HL-60/S4 (cell line): ENCODE measurements around the gene SOBP.
"Not testable (repeated sequence)": the region's sequence is repeated elsewhere in the genome, so short reads cannot be mapped to it uniquely, and the experiment has no call there.

Experiments used
- in situ Hi-C: fragments of 300-500 bp; cut with MboI; formaldehyde crosslinking; loops from 2 replicates; pipeline ENCODE4 v1.14.3; 2022; ENCODE audit warnings: low sequenced_read_pairs

The SOBP gene

DNA sequence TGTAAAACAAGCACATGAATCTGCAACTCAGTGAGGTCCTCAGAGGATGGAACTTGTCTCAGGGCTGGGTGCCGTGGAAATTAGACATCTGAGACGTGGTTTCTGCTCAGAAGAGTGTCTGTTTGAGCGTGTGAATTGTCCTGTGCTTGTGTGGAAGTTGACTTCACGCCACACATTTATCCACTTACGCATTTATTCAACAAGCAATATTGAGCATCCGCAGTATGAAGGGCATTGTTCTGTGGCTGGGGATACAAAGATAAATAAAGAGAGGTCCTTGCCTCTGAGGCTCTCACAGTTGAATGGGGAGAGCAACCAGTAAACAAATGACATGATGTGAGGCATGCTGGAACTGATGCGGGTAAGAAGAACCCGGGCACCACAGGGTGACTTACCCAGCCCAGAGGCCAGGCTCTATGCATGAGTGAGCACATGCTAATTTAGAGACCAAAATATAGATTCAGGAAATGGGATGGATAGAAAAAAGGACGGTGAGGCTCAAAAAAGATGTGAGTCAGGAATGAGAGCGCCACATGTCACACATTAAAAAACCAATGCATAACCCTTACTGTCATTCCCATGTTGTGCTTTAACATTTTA is 60.4 kb downstream of the SOBP start:
- in situ Hi-C loops, result no loop called here

DNA sequence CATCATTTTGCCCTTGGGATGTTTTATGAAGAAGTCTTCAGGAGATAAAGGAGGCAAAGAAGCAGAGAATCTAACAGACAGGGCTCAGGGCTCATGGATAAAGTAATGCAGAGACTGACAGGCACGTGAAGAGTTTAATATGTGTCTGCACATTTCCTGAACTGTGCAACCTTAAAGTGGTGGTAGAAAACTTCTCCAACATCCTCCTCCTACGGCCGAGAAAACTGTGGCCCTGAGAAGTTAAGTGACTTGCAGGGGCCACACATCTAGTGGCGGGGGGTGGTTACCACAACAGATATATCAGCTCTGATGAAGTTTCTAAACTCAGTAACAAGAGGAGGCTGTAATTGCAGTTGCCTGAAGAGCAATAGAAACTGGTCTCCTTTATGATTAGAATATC is 61.0 kb downstream of the SOBP start:
- in situ Hi-C loops, result no loop called here

DNA sequence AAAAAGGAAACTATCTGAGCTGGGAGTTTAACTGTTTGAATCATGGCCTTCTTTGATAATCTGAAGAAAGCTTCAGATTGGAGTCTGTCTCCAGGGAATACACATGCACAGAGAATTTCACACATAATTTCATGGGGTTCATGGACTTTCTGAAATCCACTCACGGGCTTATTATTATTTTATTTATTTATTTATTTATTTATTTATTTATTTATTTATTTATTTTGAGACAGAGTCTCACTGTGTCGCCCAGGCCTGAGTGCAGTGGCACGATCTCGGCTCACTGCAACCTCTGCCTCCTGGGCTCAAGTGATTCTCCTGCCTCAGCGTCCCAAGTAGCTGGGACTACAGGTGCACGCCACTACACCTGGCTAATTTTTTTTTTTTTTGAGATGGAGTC is 63.2 kb downstream of the SOBP start:
- in situ Hi-C loops, result not testable (repeated sequence)

DNA sequence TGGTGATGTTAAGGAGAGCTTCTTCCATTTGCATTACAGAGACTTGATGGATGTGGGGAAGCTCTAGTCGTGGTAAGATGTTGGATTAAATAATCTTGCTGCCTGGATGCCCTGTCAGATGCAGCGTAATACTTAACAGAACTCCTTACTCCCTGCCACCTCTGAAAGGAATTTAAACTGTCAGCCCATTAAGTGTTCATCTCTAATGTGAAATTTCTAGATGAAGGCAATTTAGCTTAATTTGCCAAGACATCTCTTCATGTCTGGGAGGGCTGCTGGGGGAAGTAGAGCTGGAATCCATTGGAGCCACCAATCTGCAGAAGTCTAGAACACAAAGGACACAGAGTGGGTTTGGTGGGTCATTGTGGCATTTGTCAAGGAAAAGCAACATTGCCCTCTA is 64.4 kb downstream of the SOBP start:
- in situ Hi-C loops, result no loop called here

DNA sequence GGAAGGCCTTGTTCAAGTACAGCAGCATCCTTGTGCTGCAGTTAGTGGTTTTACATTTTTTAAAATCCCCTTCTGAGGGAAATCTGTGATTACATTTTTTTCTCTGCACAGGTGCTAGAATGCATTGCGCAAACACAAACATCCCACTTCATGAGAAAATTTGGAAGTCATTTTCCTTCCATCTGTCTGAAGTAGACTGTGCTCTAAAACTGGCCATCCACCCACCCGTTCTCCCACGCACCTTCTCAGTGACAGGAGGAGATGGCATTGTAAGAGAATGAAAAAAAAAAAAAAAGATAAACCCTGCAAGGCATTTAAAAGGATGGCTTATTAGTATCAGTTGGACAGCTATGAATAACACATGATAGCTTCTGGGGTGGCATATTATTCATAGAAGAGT is 65.0 kb downstream of the SOBP start:
- in situ Hi-C loops, result no loop called here

DNA sequence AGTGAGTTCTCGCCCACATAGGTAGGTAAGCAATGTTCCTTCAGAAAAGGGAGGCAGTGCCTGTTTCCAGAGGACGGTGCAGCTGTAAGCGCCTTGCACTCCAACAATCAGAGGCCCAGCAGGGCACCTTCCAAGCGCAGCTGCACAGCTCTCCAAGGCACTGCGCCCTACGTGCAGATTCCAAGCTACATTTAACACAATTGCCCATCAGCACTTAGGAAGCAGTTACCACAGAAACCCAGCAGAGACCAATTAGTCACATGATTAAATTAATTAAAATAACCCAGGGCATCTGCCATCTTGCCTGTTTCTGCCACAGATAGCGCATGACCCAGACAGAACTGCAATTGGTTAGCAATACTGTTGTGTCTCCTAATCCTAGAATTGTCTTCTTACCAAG is 65.5 kb downstream of the SOBP start:
- in situ Hi-C loops, result no loop called here

DNA sequence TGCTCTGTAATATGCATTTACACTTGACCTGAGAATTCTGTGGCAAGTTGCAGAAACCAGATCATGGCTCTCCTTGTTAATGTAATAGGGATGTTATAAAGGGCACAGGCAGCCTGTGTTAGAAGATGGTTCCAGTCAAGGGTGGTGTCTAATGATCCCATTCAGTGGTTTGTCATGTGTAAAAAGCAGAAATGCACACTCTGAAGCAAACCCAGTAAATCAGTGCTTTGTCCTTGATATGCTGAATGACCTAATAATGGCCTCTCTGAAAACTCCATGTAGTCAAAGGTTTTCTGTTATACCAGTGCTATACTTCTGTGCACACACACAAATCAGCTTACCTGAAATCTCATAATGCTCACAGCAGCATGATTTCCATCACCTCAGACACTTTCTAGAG is 66.2 kb downstream of the SOBP start:
- in situ Hi-C loops, result no loop called here

DNA sequence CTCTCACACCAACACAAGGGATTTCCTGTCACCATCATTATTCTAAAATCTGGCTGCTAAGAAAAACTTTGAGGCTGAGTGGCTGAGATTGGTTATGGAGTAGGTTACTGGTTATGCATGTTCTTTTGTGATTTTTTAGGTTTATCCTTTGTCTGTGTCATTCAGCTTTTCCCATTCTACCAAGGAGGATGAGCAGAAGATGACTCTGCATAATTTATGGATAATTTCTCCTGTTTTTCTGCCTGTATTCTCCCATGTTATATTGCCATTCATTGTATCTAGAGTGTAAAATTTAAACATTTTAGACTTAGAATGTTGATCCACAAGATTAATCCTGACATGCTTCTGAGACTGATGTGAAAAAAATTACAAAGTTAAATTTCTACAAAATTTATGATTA is 67.8 kb downstream of the SOBP start:
- in situ Hi-C loops, result no loop called here

DNA sequence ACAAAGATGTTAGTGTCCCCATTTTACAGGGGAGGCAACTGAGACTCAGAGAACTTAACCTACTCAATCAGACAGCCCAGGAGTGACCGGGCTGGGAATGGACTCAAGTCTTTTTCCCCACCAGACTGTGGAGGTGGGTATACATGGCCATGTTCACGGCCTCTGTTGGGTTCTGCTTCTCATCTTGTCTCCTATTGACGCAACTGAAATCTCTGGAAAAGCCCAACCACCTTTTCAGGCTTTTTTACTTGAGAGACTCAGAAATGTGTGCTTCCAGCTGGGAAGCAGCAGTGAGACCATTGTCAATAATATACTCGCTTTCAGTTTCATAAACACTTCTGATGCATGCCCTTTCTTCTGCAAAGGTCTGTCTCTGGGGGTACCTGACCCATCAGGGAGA is 70.7 kb downstream of the SOBP start:
- in situ Hi-C loops, result no loop called here

DNA sequence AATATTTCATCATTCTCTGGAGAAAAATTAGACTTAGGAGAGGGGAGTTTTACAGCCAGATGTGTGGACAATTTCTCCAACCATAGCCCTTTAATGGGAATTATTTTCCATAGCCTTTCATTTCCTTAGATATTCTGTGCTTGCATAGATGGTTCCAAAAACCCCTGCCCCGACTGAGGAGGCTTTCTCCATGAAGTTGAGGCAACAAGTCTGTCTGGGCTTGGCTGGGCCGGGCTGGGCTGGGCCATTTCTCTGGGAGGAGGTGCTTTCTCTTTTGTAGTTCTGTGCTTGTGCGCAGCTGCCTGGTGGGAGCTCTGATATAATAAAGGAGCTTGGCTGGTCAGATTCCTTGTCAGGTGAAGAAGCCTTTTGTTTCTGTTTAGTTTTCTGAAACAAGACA is 71.4 kb downstream of the SOBP start:
- in situ Hi-C loops, result no loop called here

DNA sequence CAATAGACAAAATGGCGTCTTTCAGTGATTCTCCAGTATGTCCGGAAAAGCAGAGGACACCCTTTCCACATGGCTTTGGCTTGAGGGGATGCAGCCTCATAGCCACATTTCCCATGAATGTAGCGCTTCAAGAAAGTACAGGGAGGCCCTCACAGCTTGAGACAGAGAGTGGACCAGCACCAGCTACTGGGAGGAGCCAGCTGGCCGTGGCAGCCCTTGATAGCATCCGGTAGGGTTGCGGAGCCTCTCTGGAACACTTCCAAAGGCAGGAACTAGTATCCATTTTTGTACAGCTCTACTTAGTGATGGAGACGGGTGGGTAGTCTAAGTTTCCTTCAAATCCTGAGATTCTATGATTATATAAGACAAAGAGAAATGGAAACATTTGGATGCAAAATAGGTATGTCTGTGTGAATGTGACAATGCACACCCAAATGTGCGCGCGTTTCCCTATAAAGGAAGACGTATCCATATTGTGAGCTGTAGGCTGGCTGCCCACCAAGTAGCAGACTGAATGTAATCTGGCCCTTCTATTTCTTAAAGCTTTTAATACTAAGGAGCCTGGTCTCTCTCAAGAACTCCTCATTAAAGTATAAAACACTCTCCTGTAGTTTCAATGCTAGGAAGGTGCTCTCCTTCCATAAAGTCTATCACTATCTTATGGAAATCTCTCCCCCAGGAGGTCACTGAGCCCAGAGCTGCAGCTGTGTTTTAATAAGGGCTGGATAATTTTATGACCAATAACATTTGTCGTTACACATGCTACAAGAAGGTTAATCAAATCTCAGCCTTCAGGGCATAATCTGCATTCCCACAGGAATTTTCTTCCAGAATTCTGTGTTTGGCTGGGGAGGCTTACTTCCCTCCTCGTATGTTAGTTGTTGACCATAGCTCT is 74.0 kb downstream of the SOBP start:
- in situ Hi-C loops, result no loop called here

DNA sequence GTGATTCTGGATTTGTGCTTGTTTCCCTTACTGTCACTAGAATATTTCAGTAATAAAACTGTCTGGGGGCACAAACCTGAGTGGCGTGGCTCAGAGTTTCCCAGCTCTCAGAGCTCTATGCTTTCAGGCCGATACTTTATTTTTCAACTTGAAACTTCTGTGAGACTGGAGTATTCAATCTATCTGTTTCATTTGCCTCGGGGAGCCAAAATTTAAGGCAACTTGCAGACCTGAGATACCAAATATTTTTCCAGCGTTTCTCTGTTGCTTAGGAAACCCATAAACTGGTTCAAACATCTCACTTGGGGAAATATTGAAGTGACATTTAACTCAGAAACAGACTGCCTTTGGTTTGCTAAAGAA is 74.7 kb downstream of the SOBP start:
- in situ Hi-C loops, result no loop called here

DNA sequence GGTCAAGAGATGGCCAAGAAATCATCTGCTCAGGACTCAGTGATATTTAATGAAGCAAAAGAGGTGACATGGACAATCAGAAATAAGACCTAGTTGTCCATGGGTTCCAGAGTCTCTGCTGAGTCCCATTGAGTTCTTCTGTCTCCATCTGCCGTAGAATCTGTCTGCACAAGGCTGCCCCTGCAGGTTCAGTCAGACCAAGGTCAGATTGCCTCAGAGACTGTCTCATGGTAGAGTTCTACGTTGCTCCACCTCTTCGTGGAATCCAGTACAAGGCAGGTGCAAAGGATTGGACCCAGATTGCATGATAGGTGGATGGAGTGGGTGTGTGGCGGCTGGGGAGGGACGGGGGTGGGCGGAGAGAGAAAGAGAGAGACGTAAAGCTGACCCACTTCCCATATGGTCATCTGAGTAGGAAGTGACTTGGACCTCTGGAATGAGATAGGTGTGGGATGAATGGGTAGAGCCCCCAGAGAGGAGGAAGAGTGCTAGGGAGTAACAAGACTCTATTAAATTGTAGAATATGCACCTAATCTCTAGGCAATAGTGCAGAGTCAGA is 75.3 kb downstream of the SOBP start:
- in situ Hi-C loops, result no loop called here

DNA sequence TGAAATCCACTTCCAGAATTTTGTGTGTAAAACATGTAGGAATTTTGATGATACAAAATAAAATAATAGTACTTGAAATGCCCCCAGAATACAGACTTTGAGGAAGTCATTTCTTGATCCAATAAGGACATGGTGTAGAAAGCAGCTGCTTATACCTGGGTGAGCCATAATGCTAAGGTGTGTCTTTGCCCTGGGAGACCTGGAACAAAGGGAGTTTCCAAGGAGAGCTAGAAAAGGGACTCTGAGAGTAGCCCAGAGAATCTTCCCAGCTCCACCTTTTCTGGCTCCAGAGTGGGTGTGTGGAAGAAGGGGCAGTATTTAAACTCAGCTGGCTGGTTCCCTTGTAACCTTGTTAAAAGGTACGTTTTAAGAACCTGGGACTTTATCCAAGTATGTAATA is 77.7 kb downstream of the SOBP start:
- in situ Hi-C loops, result no loop called here

DNA sequence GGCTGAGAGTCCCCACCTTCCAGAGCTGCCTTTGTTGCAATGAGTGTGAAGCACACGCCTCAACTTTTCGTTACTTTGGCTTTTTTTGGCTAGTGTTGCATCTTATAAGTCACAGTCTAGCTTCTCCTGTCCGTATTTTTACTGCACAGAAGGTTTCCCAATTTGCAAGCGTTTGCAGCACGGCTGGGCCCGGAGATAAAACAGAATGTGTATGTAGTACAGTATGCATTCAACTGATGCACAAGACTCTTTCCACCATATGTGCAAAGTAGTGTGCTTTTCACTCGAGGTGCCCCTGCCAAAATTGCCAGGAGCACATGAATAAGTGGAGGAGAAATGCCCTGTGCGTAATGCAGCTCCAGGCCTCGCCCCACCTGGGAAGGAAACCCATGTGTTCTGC is 79.6 kb downstream of the SOBP start:
- in situ Hi-C loops, result no loop called here

DNA sequence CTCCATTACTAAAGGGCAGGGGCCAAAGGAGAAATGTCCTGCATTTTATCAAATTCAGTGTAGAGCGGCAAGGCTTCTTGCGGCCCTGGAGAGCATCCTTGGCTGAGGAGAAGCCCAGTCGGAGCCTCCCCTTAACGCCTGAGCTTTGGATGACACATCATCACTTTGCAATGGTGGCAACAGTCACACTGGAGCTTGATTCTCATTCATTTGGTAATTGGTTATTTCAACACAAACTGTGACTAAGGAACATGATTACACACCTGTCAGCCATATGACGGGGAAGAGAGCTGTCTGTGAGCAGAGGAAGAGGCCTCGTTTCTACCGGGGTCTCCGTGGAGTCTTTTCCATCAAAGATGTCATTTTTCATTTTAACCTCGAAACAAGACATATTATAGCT is 81.4 kb downstream of the SOBP start:
- in situ Hi-C loops, result no loop called here

DNA sequence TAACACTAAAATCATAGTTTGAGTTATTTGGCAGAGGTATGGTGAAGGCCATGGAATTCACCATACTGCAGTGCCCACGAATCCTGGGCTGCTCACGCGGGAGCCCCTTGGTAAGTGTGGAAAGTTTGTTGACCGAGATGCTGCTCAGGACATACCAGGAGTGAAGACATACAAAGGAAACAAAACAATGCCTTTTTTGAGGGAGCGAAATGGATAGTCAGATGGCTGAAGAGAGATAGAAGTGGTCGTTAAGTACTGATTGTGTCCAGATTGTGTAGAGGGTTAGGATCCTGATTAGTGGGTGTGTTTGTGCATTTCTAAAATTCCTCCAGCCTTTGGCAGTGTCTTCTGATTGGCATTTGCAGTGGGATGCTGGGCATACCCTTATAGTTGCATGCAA is 83.0 kb downstream of the SOBP start:
- in situ Hi-C loops, result no loop called here

DNA sequence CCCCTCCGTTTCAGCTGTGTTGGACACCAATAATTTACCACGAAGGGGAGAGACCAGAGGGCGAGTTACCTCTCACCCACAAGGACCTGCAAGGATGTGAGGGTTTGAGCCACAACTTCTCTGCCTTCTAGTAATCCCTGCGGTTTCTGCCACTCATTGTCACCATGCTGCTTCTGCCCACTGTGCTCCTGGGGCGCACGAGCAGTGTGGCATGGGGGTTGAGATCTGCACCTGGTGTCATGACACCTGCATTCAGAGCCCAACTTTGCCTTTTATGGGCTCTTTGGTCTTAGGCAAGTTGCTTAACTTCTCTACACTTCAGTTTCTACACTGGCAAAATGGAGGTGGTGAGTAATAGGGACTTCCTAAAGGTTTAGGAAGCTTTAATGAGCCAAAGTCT is 84.9 kb downstream of the SOBP start:
- in situ Hi-C loops, result no loop called here

DNA sequence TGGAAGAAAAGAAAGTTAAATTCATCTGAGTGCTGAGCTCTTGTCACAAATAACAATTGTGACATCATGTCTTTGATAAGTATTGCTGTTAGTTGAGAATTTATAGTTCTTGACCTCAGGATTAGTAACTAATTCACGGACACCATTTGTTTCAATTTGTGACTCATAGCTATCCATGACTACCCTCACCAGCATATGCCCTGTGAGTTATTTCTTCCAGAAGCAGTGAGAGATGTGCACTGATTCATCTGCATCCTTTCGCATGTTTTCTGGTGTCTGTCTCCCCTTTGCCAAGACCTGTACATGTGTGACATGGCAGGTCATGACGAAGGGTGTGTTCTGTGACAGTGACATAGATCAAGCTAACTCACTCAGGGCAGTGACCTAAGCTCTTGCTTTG is 86.9 kb downstream of the SOBP start:
- in situ Hi-C loops, result no loop called here

DNA sequence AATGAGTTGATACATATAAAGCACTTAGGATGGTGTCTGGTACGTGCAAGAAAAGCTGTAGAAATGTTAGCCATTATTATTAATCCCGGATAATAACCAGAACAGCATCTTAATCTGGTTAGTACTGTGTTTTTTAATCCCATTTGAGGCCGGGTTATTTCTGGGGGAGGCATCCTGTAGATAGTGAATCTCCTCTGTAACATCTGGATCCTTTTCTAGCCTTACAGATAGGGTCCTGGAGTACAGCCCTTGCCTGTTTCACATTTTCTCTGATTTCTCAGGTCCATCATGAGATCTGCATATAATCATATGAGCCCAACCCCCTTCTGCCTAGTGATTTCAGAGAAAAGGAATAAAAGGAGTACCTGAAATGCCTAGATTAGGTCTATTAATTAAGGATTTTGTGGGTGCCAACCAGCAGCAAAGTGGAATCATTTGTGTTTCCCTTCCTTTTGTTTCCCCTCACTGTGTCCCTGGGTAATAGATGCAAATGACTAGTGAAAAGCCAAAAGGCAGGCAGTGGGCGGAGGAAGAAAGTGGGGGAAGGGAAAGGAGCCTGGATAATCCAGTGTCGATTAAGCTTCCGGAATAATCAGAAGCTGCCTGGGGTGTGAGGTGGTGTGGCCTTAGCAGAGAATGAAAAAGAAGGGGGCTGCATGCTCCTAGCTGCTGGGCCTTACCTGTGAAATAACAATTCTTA is 88.9 kb downstream of the SOBP start:
- in situ Hi-C loops, result no loop called here

DNA sequence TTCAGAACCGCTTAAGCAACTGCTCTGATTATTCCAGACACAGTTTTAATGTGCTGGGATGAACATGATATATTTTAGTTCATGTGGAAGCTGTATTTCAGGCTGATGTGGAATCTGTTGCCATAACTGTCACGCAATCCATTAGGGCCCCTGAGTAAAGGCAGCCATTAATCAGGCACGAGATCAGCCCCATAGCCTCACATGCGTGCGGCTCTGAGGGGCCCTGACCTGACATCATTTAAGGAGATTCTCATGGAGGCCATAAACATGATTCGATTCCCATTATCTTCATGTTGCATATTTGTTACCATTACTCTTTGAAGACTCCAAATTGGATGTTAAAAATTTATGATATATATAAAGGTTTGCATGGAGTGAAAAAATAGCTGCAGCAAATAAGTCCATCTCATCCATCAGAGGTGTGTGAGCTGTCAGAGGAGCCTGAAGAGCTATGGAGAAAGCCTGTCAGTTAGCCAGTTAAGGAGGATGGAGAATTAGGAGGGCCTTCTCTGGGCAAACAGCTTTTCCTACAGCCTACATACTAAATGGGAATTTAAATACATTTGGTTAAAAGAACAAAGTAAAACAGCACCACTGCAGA is 89.6 kb downstream of the SOBP start:
- in situ Hi-C loops, result no loop called here
